Stimulated activated CD4-positive, alpha-beta T cell treated with anti-CD3 and anti-CD28 coated beads, Interleukin-2, amount 100 ng/mL, for 48 hours (primary cell): ENCODE results near the gene ATP1A4.

Experiments
- DNase-seq, 2 donors: peaks; one replicate each; pipeline ENCODE4 v3.0.0-alpha.2; 2020

ATP1A4 gene

DNA sequence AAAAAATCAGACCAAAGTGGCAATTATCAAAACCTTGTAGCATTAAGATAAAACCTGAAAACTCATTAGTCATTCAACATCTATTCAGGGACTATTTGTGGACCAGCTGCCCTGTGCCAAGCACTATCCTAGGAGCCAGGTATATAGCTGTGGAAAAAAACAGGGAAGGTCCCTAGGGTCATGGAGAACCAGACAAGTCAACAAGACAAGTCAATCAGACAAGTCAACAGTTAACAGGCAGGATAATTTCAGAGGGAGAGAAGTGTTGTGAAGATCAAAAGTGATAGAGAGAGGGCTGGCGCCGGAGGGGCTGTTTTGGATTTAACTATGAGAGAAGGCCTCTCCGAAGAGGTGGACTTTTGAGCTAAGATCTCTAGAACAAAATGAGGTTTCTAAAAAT lies 3.3 kb upstream of the ATP1A4 start:
- DNase-seq: no peak

DNA sequence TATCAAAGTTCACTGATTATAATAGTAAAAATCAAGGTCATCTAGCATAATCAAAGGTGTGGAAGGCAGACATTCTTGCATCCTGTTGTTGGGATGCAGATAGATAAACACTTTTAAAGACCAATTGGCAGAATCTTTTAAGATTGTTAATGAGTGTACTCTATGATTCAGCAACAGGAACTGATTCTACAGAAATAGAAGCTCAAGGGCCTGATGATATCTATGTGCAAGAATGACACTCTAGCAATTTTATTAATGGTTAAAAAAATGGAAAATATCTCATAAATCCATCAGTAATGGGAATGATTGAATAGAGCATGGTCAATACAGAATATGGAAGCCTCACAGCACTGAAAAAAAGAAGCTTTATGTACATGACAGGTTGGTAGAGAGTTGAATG lies 2.2 kb upstream of the ATP1A4 start:
- DNase-seq: no peak

DNA sequence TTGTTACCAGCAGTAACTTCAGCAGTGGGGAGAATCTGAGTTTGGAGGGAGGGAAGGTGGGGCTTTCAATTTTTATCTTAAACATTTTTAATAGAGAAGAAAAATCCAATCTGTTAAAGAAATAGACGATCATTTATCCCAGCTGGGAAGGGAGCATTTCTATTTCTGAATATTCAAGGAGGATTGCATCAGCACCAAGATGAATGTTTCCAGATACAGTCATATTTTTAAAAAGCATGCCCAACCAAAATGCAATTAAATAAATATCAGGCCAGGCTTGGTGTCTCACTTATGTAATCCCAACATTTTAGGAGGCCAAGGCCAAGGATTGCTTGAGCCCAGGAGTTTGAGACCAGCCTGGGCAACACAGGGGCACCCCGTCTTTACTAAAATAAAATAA lies 1.7 kb upstream of the ATP1A4 start:
- DNase-seq: no peak

DNA sequence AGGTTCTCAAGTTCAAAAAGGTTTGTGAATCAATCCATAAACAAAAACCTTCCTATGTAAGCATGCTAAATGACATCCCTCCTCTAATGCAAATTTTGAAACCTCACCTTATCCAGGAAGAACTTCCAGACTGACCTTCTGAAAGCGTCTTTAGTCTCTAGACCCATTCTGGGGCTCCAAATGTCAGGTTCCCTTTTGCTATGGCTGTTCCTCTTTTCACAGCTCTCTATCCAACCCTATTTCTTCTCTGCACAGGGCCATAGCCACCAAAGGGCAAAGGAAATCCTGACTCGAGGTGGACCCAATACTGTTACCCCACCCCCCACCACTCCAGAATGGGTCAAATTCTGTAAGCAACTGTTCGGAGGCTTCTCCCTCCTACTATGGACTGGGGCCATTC lies 3.4 kb downstream of the ATP1A4 start:
- no peak for DNase-seq

DNA sequence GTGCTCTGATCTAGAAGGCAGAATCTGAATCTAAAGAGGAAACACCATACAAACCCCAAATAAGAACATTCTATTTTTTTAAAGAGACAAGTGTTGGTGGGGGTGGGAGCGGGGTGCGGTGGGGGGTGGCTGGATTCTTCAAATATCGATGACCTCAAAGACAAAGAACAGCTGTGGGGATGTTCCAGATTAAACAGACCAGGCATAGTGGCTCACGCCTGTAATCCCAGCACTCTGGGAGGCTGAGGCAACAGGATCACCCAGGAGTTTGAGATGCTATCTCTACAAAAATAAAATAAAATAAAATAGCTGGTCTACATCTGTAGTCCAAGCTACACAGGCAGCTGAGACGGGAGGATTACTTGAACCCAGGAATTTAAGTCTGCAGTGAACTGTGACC lies 5.0 kb downstream of the ATP1A4 start:
- no peak for DNase-seq

DNA sequence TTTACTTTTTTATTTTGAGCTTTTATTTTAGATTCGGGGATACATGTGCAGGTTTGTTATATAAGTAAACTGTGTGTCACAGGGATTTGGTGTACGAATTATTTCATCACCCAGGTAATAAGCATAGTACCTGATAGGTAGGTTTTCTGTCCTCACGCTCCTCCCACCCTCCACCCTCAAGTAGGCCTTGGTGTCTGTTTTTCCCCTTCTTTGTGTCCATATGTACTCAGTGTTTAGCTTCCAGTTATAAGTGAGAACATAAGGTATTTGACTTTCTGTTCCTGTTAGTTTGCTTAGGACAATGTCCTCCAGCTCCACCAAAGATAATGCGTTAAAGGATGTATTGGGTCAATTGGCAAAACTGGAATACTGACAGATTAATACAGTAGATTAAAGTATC lies 5.8 kb downstream of the ATP1A4 start:
- DNase-seq: no peak

DNA sequence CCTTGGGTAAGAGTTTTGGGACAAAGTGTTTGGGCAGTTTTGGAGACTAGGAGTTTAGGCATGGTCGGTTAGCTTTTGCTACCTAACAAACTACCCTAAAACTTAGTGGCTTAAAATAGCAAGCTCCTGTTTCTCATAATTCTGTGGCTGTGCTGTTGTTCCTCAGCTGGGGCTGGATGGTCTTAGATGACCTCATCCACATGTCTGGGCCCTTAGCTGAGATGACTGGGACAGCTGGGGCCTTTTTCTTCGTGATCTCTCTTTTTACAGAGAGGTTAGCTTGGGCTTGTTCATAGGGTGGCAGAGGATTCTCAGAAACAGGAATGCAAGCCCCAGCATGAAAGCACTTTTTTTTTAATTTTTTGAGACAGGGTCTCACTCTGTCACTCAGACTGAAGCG lies 6.6 kb downstream of the ATP1A4 start:
- no peak for DNase-seq

- DNase-seq: no peak
These were observed 7.1 kb downstream of the ATP1A4 start for GRCh38 chr1:160158534-160158933.

DNA sequence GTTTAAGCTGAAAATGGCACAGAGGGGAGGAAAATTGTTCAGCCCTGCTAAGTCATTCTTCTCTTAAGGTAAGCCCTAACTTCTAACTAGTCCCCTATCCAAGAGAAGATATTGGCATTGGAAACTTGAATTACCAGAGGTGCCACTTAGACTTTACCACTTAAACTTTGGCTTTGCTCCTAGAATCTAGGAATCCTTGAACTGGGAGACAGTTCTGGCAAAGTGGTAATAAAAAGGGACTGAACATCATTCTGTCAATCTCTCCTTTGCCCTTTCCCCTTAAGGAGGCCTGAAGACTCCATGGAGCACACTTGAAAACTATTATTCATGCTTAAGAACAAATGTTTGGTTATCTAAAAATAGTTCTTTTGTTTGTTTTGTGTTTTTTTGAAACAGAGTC lies 8.4 kb downstream of the ATP1A4 start:
- DNase-seq: no peak

- DNase-seq: no peak
These were observed 10.7 kb downstream of the ATP1A4 start for GRCh38 chr1:160161965-160162705.

GRCh38 chr1:160162931-160163330 lies 11.5 kb downstream of the ATP1A4 start:
- DNase-seq: no peak

DNA sequence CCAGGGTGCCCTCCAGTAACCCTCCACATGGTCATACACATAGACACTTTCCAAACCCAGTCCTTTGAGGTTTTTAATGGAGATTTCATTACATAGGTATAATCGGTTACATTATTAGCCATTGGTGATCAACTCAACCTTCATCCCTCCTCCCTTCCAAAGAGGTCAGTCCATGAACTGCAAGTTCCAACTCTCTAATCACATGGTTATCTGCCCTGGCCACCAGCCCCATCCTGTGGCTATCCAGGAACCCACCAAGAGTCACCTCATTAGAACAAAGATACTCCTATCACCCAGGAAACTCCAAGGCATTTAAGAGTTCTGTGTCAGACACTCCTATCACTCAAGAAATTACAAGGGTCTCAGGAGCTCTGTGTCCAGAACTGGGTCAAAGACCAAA lies 12.2 kb downstream of the ATP1A4 start:
- no peak for DNase-seq

GRCh38 chr1:160164121-160164520 lies 12.7 kb downstream of the ATP1A4 start:
- no peak for DNase-seq

- DNase-seq: no peak
These were observed 14.9 kb downstream of the ATP1A4 start for GRCh38 chr1:160166166-160166868.

- no peak for DNase-seq
These were observed 15.7 kb downstream of the ATP1A4 start for GRCh38 chr1:160167056-160167455.

DNA sequence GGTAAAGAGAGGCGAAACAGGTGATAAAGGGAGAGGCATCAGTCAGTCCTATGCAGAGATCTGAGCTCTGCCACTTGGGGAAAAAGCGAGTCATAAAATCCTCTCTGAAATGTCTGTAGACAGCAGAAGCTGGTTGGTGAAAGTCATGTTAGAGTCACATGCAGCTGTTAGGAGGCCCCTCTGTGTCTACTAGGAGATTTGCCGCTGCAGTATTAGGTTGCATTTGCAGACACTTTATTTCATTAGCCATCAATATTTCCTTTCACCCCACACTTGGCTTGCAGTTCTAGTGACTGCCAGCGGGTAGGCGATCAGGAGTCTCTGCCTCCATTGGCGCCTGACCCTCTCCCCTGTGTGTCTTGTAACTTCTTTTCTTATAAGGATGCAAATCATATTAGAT lies 16.2 kb downstream of the ATP1A4 start:
- DNase-seq: no peak

- DNase-seq: no peak
These were observed 16.6 kb downstream of the ATP1A4 start for GRCh38 chr1:160168016-160168415.

- no peak for DNase-seq
These were observed 17.4 kb downstream of the ATP1A4 start for GRCh38 chr1:160168609-160169369.

DNA sequence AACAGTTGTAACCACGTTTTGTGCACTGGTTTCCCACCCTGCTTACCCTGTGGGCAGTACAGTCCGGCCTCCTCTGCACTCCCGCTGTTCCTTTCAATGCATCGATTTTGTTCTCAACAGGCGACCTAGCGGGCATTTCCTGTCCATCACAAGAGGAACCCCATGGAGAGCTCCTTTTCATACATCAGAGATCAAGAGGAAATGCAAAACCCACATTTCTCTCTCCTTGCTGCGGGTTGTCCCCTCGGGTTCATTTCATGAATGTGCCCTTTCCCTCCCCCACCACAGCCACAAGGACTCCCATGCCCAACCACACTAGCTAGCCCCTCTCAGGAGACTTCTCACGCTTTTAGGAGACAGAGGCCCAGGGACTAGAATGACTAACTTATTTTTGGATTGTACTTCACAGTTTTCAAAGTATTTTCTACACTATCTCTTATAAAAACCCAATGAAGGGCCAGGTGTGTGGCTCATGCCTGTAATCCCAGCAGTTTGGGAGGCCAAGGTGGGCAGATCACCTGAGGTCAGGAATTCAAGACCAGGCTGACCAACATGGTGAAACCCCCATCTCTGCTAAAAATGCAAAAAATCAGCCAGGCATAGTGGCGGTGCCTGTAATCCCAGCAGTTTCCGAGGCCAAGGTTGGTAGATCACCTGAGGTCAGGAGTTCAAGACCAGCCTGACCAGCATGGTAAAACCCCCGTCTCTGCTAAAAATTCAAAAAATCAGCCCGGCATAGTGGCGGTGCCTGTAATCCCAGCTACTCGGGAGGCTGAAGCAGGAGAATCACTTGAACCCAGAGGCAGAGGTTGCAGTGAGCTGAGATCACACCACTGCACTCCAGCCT lies 18.4 kb downstream of the ATP1A4 start:
- no peak for DNase-seq

DNA sequence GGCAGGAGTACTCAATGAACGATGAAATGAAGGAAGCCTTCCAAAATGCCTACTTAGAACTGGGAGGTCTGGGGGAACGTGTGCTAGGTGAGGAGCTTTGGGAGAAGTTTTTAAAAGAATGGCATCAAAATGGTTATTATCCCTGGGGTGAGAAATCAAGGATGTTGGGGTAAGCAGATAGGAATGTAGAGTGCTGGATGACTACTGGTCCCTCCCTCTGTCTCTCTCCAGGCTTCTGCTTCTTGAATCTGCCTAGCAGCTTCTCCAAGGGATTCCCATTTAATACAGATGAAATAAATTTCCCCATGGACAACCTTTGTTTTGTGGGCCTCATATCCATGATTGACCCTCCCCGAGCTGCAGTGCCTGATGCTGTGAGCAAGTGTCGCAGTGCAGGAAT lies 20.0 kb downstream of the ATP1A4 start:
- DNase-seq: no peak

DNA sequence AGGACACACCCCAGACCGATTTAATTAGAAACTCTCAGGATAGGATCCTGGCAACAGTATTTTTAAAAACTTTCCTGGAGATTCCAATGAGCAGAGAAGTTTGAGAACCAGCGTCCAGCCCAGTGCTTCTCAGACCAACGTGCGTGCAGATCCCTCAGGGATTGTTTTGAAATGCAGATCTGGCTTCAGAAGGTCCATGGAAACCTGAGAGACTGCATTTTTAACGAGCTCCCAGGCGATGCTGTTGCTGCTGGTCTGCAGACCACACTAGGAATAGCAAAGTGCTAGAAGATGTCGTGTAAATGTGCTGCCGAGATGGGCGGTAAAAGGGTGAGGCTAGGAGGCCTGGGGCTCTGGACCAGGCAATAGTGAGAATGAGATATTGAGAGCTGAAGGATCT lies 20.6 kb downstream of the ATP1A4 start:
- no peak for DNase-seq

GRCh38 chr1:160177231-160177630 lies 25.8 kb downstream of the ATP1A4 start:
- DNase-seq: no peak

GRCh38 chr1:160177667-160178066 lies 26.3 kb downstream of the ATP1A4 start:
- DNase-seq: no peak
